ENCODE data around the gene DNASE1L3. TPM values are rescaled to one million over a fixed set of nuclear protein-coding genes. Genes with fewer than 3 reads are reported as not detected.

The DNASE1L3 gene
- total and polyA plus RNA-seq, 4 donors = 0.59 to 7.5 (median 2.1) TPM

GRCh38 chr3:58191361-58191991 is 19.3 kb downstream of the DNASE1L3 start:
- Histone ChIP-seq H3K36me3 (ENCODE audit: control insufficient read depth, insufficient read depth, low read length) (no peaks in the 10 kb centered on the region), H3K9me3 (ENCODE audit: control insufficient read depth, insufficient read depth, low read length) (no peaks in the 10 kb centered on the region), H3K4me3 (ENCODE audit: low read depth, low read length) (no peak overlapping the region), H3K4me1 (ENCODE audit: control insufficient read depth, insufficient read depth, low read length) (peaks cover 19% of the 10 kb centered on the region), H3K27me3 (ENCODE audit: control insufficient read depth, insufficient read depth, low read length) (no peaks in the 10 kb centered on the region), H3K27ac (ENCODE audit: low read depth, low read length) (no peak overlapping the region)
- no peak for DNase-seq (ENCODE audit: low read depth in 4 of 6, low spot score in 6 of 6)
- WGBS (ENCODE audit: insufficient coverage) = 79% methylated on average over 8 of the region's 10 CpGs

GRCh38 chr3:58190882-58191281 is 19.9 kb downstream of the DNASE1L3 start:
- Histone ChIP-seq H3K36me3 (ENCODE audit: control insufficient read depth, insufficient read depth, low read length) (no peaks in the 10 kb centered on the region), H3K27ac (ENCODE audit: low read depth, low read length) (no peak overlapping the region), H3K27me3 (ENCODE audit: control insufficient read depth, insufficient read depth, low read length) (no peaks in the 10 kb centered on the region), H3K4me1 (ENCODE audit: control insufficient read depth, insufficient read depth, low read length) (peaks cover 19% of the 10 kb centered on the region), H3K4me3 (ENCODE audit: low read depth, low read length) (no peak overlapping the region), H3K9me3 (ENCODE audit: control insufficient read depth, insufficient read depth, low read length) (no peaks in the 10 kb centered on the region)
- WGBS (ENCODE audit: insufficient coverage) = 100% methylated on average over 1 of the region's 4 CpGs
- DNase-seq (ENCODE audit: low read depth in 4 of 6, low spot score in 6 of 6) = no peak

GRCh38 chr3:58190291-58190690 is 20.5 kb downstream of the DNASE1L3 start:
- Histone ChIP-seq H3K4me1 (ENCODE audit: control insufficient read depth, insufficient read depth, low read length) (peaks cover 19% of the 10 kb centered on the region), H3K4me3 (ENCODE audit: low read depth, low read length) (no peak overlapping the region), H3K9me3 (ENCODE audit: control insufficient read depth, insufficient read depth, low read length) (no peaks in the 10 kb centered on the region), H3K27me3 (ENCODE audit: control insufficient read depth, insufficient read depth, low read length) (no peaks in the 10 kb centered on the region), H3K27ac (ENCODE audit: low read depth, low read length) (no peak overlapping the region), H3K36me3 (ENCODE audit: control insufficient read depth, insufficient read depth, low read length) (no peaks in the 10 kb centered on the region)
- DNase-seq (ENCODE audit: low read depth in 4 of 6, low spot score in 6 of 6) = no peak
- WGBS (ENCODE audit: insufficient coverage) = 95% methylated on average over 4 of the region's 4 CpGs

- 44% methylated on average over 4 of the region's 5 CpGs for WGBS (ENCODE audit: insufficient coverage)
These were observed 21.1 kb downstream of the DNASE1L3 start for GRCh38 chr3:58189691-58190090.

GRCh38 chr3:58188921-58189451 is 21.8 kb downstream of the DNASE1L3 start:
- Histone ChIP-seq H3K9me3 (ENCODE audit: control insufficient read depth, insufficient read depth, low read length) (no peaks in the 10 kb centered on the region), H3K36me3 (ENCODE audit: control insufficient read depth, insufficient read depth, low read length) (no peaks in the 10 kb centered on the region), H3K27ac (ENCODE audit: low read depth, low read length) (no peak overlapping the region), H3K4me1 (ENCODE audit: control insufficient read depth, insufficient read depth, low read length) (peaks cover 19% of the 10 kb centered on the region), H3K27me3 (ENCODE audit: control insufficient read depth, insufficient read depth, low read length) (no peaks in the 10 kb centered on the region), H3K4me3 (ENCODE audit: low read depth, low read length) (no peak overlapping the region)
- 66% methylated on average over 5 of the region's 10 CpGs for WGBS (ENCODE audit: insufficient coverage)
- no peak for DNase-seq (ENCODE audit: low read depth in 4 of 6, low spot score in 6 of 6)

More at GRCh38 chr3:58189691-58190090, 21.1 kb downstream of the DNASE1L3 start:
- Histone ChIP-seq H3K9me3 (ENCODE audit: control insufficient read depth, insufficient read depth, low read length) (no peaks in the 10 kb centered on the region), H3K4me1 (ENCODE audit: control insufficient read depth, insufficient read depth, low read length) (peaks cover 19% of the 10 kb centered on the region), H3K36me3 (ENCODE audit: control insufficient read depth, insufficient read depth, low read length) (no peaks in the 10 kb centered on the region), H3K4me3 (ENCODE audit: low read depth, low read length) (no peak overlapping the region), H3K27ac (ENCODE audit: low read depth, low read length) (no peak overlapping the region), H3K27me3 (ENCODE audit: control insufficient read depth, insufficient read depth, low read length) (no peaks in the 10 kb centered on the region)
- DNase-seq (ENCODE audit: low read depth in 4 of 6, low spot score in 6 of 6) = peak in 1 of 6 donors; percentile 14

DNA sequence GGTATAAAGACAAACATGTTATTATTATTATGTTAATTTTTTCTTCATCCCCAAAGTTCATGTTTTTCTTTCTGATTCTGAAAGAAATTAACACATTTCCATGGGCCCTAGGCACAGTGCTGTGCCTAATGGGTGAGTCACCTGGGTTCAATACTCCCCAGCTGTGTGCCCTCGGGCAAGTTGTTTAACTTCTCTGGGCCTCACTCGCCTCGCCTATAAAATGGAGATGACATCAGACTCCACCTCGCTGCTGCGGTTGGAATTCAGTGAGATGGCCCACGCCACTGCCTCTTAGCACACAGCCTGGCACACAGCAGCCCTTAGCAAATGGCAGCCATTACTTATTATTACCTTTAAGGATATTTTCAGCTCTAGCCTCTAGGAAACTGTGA is 22.6 kb downstream of the DNASE1L3 start:
- no peaks in the 10 kb centered on the region for H3K9me3 ChIP-seq (ENCODE audit: control insufficient read depth, insufficient read depth, low read length)
- H3K27me3 ChIP-seq (ENCODE audit: control insufficient read depth, insufficient read depth, low read length) = no peaks in the 10 kb centered on the region
- H3K27ac ChIP-seq (ENCODE audit: low read depth, low read length) = no peak overlapping the region
- H3K36me3 ChIP-seq (ENCODE audit: control insufficient read depth, insufficient read depth, low read length) = no peaks in the 10 kb centered on the region
- WGBS (ENCODE audit: insufficient coverage) = 93% methylated on average over 3 of the region's 6 CpGs
- peaks cover 19% of the 10 kb centered on the region for H3K4me1 ChIP-seq (ENCODE audit: control insufficient read depth, insufficient read depth, low read length)
- H3K4me3 ChIP-seq (ENCODE audit: low read depth, low read length) = no peak overlapping the region
- no peak for DNase-seq (ENCODE audit: low read depth in 4 of 6, low spot score in 6 of 6)

GRCh38 chr3:58184982-58185360 is 25.8 kb downstream of the DNASE1L3 start:
- no peak for DNase-seq (ENCODE audit: low read depth in 4 of 6, low spot score in 6 of 6)
- no peak overlapping the region for H3K27ac ChIP-seq (ENCODE audit: low read depth, low read length)
- 96% methylated on average over 6 of the region's 7 CpGs for WGBS (ENCODE audit: insufficient coverage)
- H3K36me3 ChIP-seq (ENCODE audit: control insufficient read depth, insufficient read depth, low read length) = no peaks in the 10 kb centered on the region
- no peak overlapping the region for H3K4me3 ChIP-seq (ENCODE audit: low read depth, low read length)
- H3K9me3 ChIP-seq (ENCODE audit: control insufficient read depth, insufficient read depth, low read length) = no peaks in the 10 kb centered on the region
- peaks cover 13% of the 10 kb centered on the region for H3K4me1 ChIP-seq (ENCODE audit: control insufficient read depth, insufficient read depth, low read length)
- no peaks in the 10 kb centered on the region for H3K27me3 ChIP-seq (ENCODE audit: control insufficient read depth, insufficient read depth, low read length)

DNA sequence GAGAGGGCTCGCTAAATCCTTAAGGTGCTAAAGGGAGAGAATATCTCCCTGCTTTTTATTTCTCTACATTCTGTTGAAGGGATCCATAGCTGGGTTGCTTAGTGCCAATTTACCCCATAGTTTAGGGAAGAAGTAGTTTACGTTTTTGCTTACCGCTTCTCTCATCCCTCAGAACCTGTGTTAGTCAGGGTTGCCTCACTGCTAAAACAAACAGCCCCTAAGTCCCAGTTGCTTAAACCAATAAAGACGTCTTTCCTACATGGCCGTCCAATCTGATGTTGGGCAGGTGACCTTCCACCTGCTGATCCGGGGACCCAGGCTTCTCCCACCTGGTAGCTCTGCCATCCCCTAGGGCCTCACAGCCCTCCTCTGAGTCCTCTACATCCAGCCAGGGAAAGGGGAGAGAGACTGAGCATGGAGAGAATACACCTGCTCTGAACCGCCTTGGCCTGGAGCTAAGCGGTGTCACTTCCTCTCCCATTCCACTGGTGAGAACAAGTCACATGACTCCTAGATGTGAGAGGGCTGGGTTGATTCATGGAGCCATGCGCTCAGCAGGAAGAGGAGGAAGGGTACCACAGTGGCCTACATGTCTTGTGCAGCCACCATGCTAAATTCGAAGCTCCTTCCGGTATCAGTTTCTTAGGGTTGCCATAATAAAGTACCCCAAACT is 26.3 kb downstream of the DNASE1L3 start:
- no peaks in the 10 kb centered on the region for H3K9me3 ChIP-seq (ENCODE audit: control insufficient read depth, insufficient read depth, low read length)
- H3K4me3 ChIP-seq (ENCODE audit: low read depth, low read length) = no peak overlapping the region
- H3K27ac ChIP-seq (ENCODE audit: low read depth, low read length) = no peak overlapping the region
- no peak for DNase-seq (ENCODE audit: low read depth in 4 of 6, low spot score in 6 of 6)
- H3K4me1 ChIP-seq (ENCODE audit: control insufficient read depth, insufficient read depth, low read length) = peaks cover 13% of the 10 kb centered on the region
- H3K36me3 ChIP-seq (ENCODE audit: control insufficient read depth, insufficient read depth, low read length) = no peaks in the 10 kb centered on the region
- H3K27me3 ChIP-seq (ENCODE audit: control insufficient read depth, insufficient read depth, low read length) = no peaks in the 10 kb centered on the region
- whole genome bisulfite sequencing (ENCODE audit: insufficient coverage) = 80% methylated on average over 1 of the region's 11 CpGs

DNA sequence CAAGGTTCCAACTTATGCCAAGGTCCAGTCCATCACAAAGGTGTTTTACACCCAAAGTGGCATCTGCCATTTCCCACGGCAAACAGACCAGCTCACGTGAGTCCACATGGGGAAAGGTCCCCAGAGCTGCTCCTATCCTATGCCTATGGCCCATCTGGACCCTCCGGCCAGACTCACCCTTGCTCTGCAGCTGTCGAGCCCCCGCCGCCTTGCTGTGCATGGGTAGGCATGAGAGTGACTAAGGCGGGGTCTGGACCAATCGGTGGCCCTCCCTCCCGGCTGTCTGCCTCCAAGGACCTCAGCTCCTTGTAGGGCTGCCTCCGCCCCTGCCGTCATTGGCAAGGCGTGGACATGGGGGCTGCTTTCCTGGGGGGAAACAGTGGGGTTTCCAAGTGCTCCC is 26.9 kb downstream of the DNASE1L3 start:
- H3K27ac ChIP-seq (ENCODE audit: low read depth, low read length) = no peak overlapping the region
- no peak for DNase-seq (ENCODE audit: low read depth in 4 of 6, low spot score in 6 of 6)
- no peaks in the 10 kb centered on the region for H3K9me3 ChIP-seq (ENCODE audit: control insufficient read depth, insufficient read depth, low read length)
- no peaks in the 10 kb centered on the region for H3K27me3 ChIP-seq (ENCODE audit: control insufficient read depth, insufficient read depth, low read length)
- H3K4me3 ChIP-seq (ENCODE audit: low read depth, low read length) = no peak overlapping the region
- peaks cover 12% of the 10 kb centered on the region for H3K4me1 ChIP-seq (ENCODE audit: control insufficient read depth, insufficient read depth, low read length)
- H3K36me3 ChIP-seq (ENCODE audit: control insufficient read depth, insufficient read depth, low read length) = no peaks in the 10 kb centered on the region
- WGBS (ENCODE audit: insufficient coverage) = 84% methylated on average over 6 of the region's 12 CpGs

DNA sequence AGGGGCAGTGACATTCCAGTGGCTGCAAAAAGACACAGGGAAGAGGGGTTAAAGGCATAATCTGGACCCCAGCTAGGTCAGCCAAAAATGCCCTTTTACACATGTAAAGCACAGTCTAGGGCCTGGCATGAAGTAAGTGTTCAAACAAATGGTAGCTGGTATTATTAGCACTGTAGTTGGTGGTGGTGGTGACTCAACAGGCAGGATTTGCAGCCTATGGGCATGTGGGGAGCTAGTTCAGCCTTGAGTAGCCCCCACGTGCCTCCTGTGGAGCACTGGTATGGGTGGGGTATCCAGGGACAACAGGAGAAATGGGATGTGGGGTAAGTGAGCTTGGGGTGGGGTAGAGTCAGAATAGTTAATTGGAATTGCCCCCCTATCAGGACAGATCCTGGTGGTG is 27.6 kb downstream of the DNASE1L3 start:
- H3K36me3 ChIP-seq (ENCODE audit: control insufficient read depth, insufficient read depth, low read length) = no peaks in the 10 kb centered on the region
- 100% methylated on average over 1 of the region's 1 CpG for WGBS (ENCODE audit: insufficient coverage)
- no peak for DNase-seq (ENCODE audit: low read depth in 4 of 6, low spot score in 6 of 6)
- H3K9me3 ChIP-seq (ENCODE audit: control insufficient read depth, insufficient read depth, low read length) = no peaks in the 10 kb centered on the region
- no peak overlapping the region for H3K4me3 ChIP-seq (ENCODE audit: low read depth, low read length)
- peaks cover 13% of the 10 kb centered on the region for H3K4me1 ChIP-seq (ENCODE audit: control insufficient read depth, insufficient read depth, low read length)
- H3K27ac ChIP-seq (ENCODE audit: low read depth, low read length) = no peak overlapping the region
- H3K27me3 ChIP-seq (ENCODE audit: control insufficient read depth, insufficient read depth, low read length) = no peaks in the 10 kb centered on the region
